ENCODE results near the gene ATP5PO.

ATP5PO gene

DNA sequence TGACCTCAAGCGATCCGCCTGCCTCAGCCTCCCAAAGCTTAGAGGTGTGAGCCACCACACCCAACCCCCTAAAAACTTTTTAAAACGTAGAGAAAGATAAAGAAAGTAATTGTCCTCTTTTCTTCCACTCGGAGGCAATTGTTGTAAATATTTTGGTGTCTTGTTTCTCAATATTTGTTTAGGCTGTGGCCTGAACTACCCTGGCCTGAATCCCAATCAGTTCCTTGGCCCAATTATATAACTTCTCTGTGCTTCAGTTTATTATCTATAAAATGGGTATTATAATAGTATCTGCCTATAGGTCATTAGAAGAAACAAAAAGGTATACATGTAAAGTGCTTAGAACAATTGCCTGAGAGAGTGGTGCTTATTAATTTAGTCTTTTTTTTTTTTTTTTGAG lies 1.8 kb upstream of the ATP5PO start:
- ChIA-PET CTCF (no interaction called here), POLR2A (no interaction called here)
- TF ChIP-seq BHLHE40 (IDR thresholded peaks at IDR 0.05; ENCODE audit: borderline replicate concordance) (no peak), FOXA1 (IDR thresholded peaks at IDR 0.05) (no peak), FOXM1 (IDR thresholded peaks at IDR 0.05; ENCODE audit: borderline replicate concordance) (no peak), HDGF (IDR thresholded peaks at IDR 0.05; ENCODE audit: borderline replicate concordance) (no peak), NFRKB (IDR thresholded peaks at IDR 0.05) (no peak), ARNT (IDR thresholded peaks at IDR 0.05) (no peak), ZNF384 (IDR thresholded peaks at IDR 0.05) (no peak), TARDBP (IDR thresholded peaks at IDR 0.05) (no peak), SUZ12 (IDR thresholded peaks at IDR 0.05) (no peak), L3MBTL2 (conservative IDR thresholded peaks at IDR 0.05) (no peak)
- DNase-seq (ENCODE audit: extremely low spot score) = no peak

DNA sequence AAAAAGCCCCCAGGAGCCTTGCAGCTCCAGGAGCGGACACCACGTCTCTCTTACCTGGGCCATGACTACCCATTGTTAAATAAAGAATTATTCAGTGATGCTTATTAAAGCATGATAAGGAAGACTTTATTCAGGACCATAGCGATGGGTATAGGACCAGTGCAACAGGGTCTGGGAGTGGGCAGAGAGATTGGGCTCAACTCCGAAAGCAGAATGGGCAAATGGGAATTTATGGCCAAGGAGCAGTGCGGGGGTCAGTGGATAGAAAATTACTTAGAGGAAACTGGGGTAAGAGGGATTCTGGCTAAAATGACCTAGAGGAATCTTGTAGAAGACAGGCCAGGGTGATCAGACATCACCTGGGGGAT lies 580 bp upstream of the ATP5PO start:
- ChIA-PET POLR2A (no interaction called here), CTCF (no interaction called here)
- TF ChIP-seq FOXM1 (IDR thresholded peaks at IDR 0.05; ENCODE audit: borderline replicate concordance) (no peak), TARDBP (IDR thresholded peaks at IDR 0.05) (no peak), L3MBTL2 (conservative IDR thresholded peaks at IDR 0.05) (no peak), LEF1 (IDR thresholded peaks at IDR 0.05; ENCODE audit: borderline replicate concordance) (no peak), ELF4 (IDR thresholded peaks at IDR 0.05) (no peak), SP1 (IDR thresholded peaks at IDR 0.05) (no peak), FOXA1 (IDR thresholded peaks at IDR 0.05) (no peak), ARNT (IDR thresholded peaks at IDR 0.05) (no peak), CTBP1 (IDR thresholded peaks at IDR 0.05; ENCODE audit: borderline replicate concordance) (no peak), SUZ12 (IDR thresholded peaks at IDR 0.05) (no peak), HDGF (IDR thresholded peaks at IDR 0.05; ENCODE audit: borderline replicate concordance) (no peak), NFRKB (IDR thresholded peaks at IDR 0.05) (no peak), ZNF384 (IDR thresholded peaks at IDR 0.05) (no peak), BHLHE40 (IDR thresholded peaks at IDR 0.05; ENCODE audit: borderline replicate concordance) (no peak)
- TF ChIP-seq, protein P1, sequence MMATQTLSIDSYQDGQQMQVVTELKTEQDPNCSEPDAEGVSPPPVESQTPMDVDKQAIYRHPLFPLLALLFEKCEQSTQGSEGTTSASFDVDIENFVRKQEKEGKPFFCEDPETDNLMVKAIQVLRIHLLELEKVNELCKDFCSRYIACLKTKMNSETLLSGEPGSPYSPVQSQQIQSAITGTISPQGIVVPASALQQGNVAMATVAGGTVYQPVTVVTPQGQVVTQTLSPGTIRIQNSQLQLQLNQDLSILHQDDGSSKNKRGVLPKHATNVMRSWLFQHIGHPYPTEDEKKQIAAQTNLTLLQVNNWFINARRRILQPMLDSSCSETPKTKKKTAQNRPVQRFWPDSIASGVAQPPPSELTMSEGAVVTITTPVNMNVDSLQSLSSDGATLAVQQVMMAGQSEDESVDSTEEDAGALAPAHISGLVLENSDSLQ (IDR thresholded peaks at IDR 0.05) = no peak
- DNase-seq (ENCODE audit: extremely low spot score) = no peak

DNA sequence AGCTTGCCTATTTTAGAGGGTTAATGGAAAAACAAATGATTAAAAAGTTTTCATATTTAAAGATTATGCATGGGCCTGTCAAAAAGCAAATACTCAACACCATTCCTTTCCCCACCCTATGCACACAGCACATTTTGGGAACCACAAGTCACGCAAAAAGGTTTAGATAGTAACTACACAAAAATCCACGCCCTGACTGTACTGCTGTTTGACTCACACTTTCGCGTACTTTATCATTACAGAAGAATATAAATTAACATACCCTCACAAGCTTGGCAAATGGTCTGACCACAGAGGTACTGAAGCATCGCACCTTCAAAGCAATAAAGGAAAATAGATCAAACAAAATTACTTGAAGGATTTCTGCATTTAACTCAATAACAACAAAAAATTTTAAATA lies 1.4 kb downstream of the ATP5PO start:
- POLR2A ChIA-PET = no interaction called here
- TF ChIP-seq, protein P1 (IDR thresholded peaks at IDR 0.05) = no peak
- no peak for TF ChIP-seq LEF1 (IDR thresholded peaks at IDR 0.05; ENCODE audit: borderline replicate concordance)
- CTCF ChIA-PET = interaction anchor here (0.7 to 1.3 kb wide), 2 partner anchors 10 to 12 kb away, joined by 3 to 5 read pairs; no protein-coding TSS in a partner anchor
- no peak for DNase-seq (ENCODE audit: extremely low spot score)

DNA sequence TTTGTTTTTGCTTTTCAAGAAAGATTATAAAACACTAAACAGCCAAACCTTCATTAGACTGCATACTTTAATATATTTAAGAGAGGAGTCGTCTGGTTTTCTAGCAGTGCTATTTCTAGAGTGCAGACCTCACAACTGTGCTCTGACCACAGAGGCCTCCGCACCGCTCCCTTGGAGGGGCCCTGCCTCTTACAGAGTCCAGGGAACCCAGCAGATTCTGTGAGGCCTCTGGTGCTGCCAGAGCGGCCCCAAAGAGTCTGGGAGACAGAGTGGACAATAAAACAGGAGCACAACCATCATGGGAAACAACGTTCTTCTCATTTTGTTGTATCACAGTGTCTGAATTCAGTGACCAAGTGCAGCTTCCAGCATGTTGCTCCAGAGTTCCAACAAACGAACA lies 5.8 kb downstream of the ATP5PO start:
- TF ChIP-seq HDGF (IDR thresholded peaks at IDR 0.05; ENCODE audit: borderline replicate concordance) = no peak
- no peak for TF ChIP-seq NFRKB (IDR thresholded peaks at IDR 0.05)
- TF ChIP-seq LEF1 (IDR thresholded peaks at IDR 0.05; ENCODE audit: borderline replicate concordance) = no peak
- no peak for TF ChIP-seq FOXA1 (IDR thresholded peaks at IDR 0.05)
- TF ChIP-seq SUZ12 (IDR thresholded peaks at IDR 0.05) = no peak
- no peak for TF ChIP-seq CTBP1 (IDR thresholded peaks at IDR 0.05; ENCODE audit: borderline replicate concordance)
- no peak for TF ChIP-seq L3MBTL2 (conservative IDR thresholded peaks at IDR 0.05)
- no peak for TF ChIP-seq BHLHE40 (IDR thresholded peaks at IDR 0.05; ENCODE audit: borderline replicate concordance)
- TF ChIP-seq, protein P1 (IDR thresholded peaks at IDR 0.05) = no peak
- TF ChIP-seq ARNT (IDR thresholded peaks at IDR 0.05) = no peak
- TF ChIP-seq TARDBP (IDR thresholded peaks at IDR 0.05) = no peak
- TF ChIP-seq ELF4 (IDR thresholded peaks at IDR 0.05) = no peak
- TF ChIP-seq SP1 (IDR thresholded peaks at IDR 0.05) = no peak
- no peak for TF ChIP-seq FOXK2 (IDR thresholded peaks at IDR 0.05)
- TF ChIP-seq FOXM1 (IDR thresholded peaks at IDR 0.05; ENCODE audit: borderline replicate concordance) = no peak
- DNase-seq (ENCODE audit: extremely low spot score) = no peak
- ChIA-PET CTCF (no interaction called here), POLR2A (no interaction called here)

DNA sequence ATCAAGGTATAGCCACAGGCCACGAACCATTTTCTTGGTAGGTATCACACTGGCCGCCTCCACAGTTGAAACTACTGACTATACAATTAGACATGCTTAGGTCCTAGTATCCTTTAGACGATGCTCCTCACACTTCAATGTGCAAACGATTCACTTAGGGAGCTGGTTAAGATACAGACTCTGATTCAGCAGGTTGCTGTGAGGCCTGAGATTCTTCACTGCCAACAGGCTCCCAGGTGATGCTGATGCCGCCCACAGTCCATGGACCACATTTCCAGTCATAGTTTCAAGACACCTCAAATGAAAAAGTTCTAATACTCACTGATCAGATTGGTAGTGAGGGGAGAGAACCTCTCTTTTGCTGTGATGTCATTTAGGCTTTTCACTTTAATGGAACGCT lies 6.8 kb downstream of the ATP5PO start:
- TF ChIP-seq, protein P1 (IDR thresholded peaks at IDR 0.05) = no peak
- TF ChIP-seq LEF1 (IDR thresholded peaks at IDR 0.05; ENCODE audit: borderline replicate concordance) = no peak
- no peak for TF ChIP-seq L3MBTL2 (conservative IDR thresholded peaks at IDR 0.05)
- no peak for TF ChIP-seq HDGF (IDR thresholded peaks at IDR 0.05; ENCODE audit: borderline replicate concordance)
- no peak for TF ChIP-seq ELF4 (IDR thresholded peaks at IDR 0.05)
- TF ChIP-seq FOXA1 (IDR thresholded peaks at IDR 0.05) = no peak
- no peak for TF ChIP-seq SUZ12 (IDR thresholded peaks at IDR 0.05)
- no peak for TF ChIP-seq ZNF384 (IDR thresholded peaks at IDR 0.05)
- no peak for TF ChIP-seq BHLHE40 (IDR thresholded peaks at IDR 0.05; ENCODE audit: borderline replicate concordance)
- no peak for TF ChIP-seq FOXK2 (IDR thresholded peaks at IDR 0.05)
- TF ChIP-seq ARNT (IDR thresholded peaks at IDR 0.05) = no peak
- no peak for TF ChIP-seq FOXM1 (IDR thresholded peaks at IDR 0.05; ENCODE audit: borderline replicate concordance)
- no peak for TF ChIP-seq CTBP1 (IDR thresholded peaks at IDR 0.05; ENCODE audit: borderline replicate concordance)
- no peak for TF ChIP-seq SP1 (IDR thresholded peaks at IDR 0.05)
- TF ChIP-seq TARDBP (IDR thresholded peaks at IDR 0.05) = no peak
- no peak for TF ChIP-seq NFRKB (IDR thresholded peaks at IDR 0.05)
- no peak for DNase-seq (ENCODE audit: extremely low spot score)
- CTCF ChIA-PET = no interaction called here
- POLR2A ChIA-PET = no interaction called here

DNA sequence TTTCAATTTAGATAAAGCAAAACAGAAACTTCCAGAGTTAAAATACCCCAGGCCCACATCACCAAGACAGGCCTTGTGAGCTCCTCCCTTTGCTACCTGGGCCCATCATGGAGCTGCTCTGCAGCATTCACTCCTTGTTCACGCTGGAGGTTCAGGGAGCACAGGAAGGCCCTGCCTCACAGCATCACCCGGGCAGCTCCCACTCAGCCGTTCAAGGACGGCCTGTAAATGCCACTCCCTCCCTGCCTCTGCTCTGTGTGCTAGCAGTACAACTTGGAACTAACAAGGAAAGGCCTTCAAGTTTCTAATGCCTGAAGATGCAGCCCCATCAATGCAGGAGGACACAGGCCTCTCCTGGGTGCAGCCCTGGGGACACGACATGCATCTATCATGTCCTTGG lies 11.6 kb downstream of the ATP5PO start:
- DNase-seq (ENCODE audit: extremely low spot score) = no peak
- ChIA-PET POLR2A (no interaction called here), CTCF (interaction anchor here (0.6 to 1.5 kb wide), 2 partner anchors 21 to 843 kb away, joined by 3 to 5 read pairs; no protein-coding TSS in a partner anchor)
- no peak for TF ChIP-seq ZNF384 (IDR thresholded peaks at IDR 0.05)
- TF ChIP-seq ARNT (IDR thresholded peaks at IDR 0.05) = no peak
- no peak for TF ChIP-seq HDGF (IDR thresholded peaks at IDR 0.05; ENCODE audit: borderline replicate concordance)
- no peak for TF ChIP-seq TARDBP (IDR thresholded peaks at IDR 0.05)
- no peak for TF ChIP-seq SUZ12 (IDR thresholded peaks at IDR 0.05)
- TF ChIP-seq, protein P1 (IDR thresholded peaks at IDR 0.05) = no peak
- no peak for TF ChIP-seq SP1 (IDR thresholded peaks at IDR 0.05)
- TF ChIP-seq LEF1 (IDR thresholded peaks at IDR 0.05; ENCODE audit: borderline replicate concordance) = no peak
- no peak for TF ChIP-seq FOXM1 (IDR thresholded peaks at IDR 0.05; ENCODE audit: borderline replicate concordance)
- TF ChIP-seq BHLHE40 (IDR thresholded peaks at IDR 0.05; ENCODE audit: borderline replicate concordance) = no peak
- no peak for TF ChIP-seq ELF4 (IDR thresholded peaks at IDR 0.05)

Measured in HEK293T (cell line).